22Rv1 (cell line): ENCODE measurements around the gene HFE.

ENCODE experiments used
- H3K27ac ChIP-seq: fragments of 450-650 bp; 2 replicates; pipeline ENCODE4 v1.5.1; 2017
- CTCF ChIP-seq: fragments of 450-650 bp; IDR thresholded peaks from 2 replicates; pipeline ENCODE4 v1.5.1; 2017; ENCODE audit warnings: mild to moderate bottlenecking
- ZFX ChIP-seq: fragments of 450-650 bp; IDR thresholded peaks from 2 replicates; pipeline ENCODE4 v1.6.1; 2017; ENCODE audit warnings: antibody characterized with exemption, borderline replicate concordance

HFE gene

GRCh38 chr6:26123675-26123946, 36.4 kb downstream of the HFE start:
- TF ChIP-seq ZFX, result no peak
- no peak for TF ChIP-seq CTCF
- H3K27ac ChIP-seq, result peak overlapping the region; percentile 100

GRCh38 chr6:26123947-26124780, 36.9 kb downstream of the HFE start:
- TF ChIP-seq ZFX, result no peak
- peak overlapping the region; percentile 100 for H3K27ac ChIP-seq

DNA sequence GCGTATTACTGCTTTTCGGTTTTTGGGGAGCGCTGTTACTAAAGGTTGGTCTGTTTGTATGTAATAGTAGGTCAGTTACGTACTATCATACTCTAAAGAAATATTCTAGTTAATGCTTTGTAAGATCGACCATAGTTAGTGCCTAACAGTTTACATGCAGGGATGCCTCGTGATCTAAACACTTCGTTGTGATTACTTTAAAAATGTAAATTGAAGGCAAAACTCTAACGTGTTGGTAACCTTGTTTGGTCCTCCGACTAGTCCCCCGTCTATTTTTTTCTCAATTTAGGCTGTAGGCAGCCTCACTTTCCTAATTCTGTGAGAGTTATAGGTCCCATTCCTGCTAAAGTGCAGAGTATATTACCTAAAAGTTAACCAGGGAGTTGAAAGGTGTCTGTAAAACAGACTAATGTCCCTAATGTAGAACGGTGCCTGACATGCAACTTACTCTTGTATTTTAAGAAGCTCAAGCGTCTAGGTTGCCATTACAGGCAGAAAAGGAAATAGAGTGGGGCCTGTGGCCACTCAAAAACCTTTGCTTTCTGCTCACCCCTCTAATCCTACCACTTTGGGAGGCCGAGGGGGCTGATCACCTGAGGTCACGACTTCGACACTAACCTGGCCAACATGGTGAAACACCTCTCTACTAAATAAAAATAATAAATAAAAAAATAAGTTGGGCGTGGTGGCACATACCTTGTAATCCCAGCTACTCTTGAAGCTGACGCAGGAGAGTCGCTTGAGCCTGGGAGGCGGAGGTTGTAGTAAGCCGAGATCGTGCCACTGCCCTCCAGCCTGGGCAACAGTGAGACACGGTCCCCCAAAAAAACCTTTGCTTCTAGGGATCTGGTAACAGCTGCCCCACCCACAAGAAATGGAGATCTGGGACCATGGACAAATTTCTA, 37.8 kb downstream of the HFE start:
- H3K27ac ChIP-seq, result peak overlapping the region; percentile 100
- TF ChIP-seq ZFX, result no peak
- no peak for TF ChIP-seq CTCF

DNA sequence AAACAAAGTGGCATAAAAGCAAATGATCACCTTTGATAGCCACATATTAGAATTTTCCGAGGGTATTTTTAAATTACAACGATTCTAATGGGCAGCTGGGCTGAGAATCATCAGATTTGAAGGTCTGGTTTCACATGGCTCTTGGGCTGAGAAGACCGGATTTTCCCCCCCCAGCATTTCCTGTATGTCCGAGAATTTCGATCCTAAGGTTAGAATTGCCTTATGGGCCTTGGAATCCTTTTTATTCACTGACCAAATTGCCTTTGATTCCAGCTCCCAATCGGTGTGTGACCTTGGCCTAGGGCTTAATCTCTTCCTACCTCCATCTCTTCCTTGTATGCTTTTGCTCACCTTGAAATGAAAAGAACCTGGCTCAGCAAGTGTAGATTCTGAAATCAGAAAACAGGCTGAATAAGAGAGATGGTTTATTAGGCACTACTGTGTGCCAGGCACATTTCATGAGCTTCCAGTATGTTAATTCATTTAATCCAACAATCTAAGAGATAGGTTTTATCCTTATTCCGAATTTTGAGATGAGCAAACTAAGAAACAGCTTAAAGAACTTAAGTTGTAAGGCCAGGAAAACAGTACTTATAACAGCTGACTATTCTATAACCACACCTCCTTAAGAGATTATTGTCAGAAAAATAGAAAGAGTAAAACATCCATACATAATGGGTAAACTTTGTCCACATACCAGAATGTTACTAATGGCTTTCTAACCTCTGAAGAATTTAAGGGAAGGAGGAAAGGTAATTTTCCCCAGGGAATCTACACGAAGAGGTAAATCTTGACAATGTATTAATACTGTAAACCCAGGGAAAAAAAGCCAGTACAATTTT, 39.4 kb downstream of the HFE start:
- H3K27ac ChIP-seq, result peak overlapping the region; percentile 100
- TF ChIP-seq CTCF (no peak), ZFX (no peak)

DNA sequence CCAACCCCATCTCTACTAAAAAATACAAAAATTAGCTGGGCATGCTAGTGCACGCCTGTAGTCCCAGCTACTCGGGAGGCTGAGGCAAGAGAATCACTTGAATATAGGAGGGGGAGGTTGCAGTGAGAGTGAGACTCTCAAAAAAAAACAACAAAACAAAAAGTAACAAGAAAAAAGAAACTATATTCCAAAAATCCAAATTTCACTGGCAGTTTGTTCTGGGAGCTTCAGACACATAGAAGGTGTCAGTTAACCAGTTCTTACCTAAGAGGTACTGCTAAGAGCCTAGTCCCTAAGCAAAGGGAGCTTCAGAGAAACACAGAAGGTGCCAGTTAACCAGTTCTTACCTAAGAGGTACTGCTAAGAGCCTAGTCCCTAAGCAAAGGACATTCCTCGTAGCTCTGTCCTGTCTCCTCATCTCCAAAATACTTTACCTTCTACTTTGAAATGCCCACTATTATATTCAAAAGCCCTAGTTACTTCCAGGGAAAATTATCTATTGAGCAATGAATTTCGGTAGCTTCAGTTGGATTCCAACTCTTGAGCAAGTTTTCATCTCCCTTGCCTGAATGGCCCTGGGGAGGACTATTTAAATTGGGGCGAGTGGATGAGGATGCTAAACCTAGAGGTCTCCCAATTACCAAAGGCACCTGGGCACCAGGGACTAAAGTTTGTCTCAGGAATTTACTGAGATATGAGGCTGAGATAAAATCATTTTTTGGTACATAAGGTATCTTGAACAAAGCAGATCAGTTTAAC, 41.0 kb downstream of the HFE start:
- no peak for TF ChIP-seq CTCF
- H3K27ac ChIP-seq, result no peak overlapping the region

DNA sequence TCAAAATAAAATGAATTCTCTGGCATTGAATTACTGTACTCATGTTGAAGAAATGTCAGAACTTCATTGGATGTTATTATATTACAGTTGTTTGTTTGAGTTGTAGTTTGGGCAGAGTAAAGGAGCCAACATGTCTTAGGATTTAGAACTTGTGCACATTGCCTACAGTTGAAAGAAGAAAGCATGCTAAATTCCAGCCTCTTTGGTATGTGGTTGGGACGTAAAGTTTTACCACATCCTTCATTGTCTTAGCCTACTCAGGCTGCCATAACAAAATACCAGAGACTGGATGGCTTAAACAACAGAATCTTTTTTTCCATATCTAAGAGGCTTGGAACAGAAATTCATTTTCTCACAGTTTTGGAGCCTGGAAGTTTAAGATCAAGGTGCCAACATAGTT, 42.4 kb downstream of the HFE start:
- H3K27ac ChIP-seq, result no peak overlapping the region
- TF ChIP-seq ZFX (no peak), CTCF (no peak)
